Uterus (tissue), 2 donors: Measurements from ENCODE around the gene FNDC1.

Experiments used
- CTCF ChIP-seq, 4 experiments: fragments of 200-600 bp in 2 of 4; fragments of 450-650 bp in 2 of 4; sonication (generic) in 2 of 4; IDR thresholded peaks; one replicate each; pipeline ENCODE4 v1.5.1; 2016 to 2019; ENCODE audit warnings: antibody characterized with exemption in 4 of 4, mild to moderate bottlenecking in 2 of 4, moderate library complexity in 1 of 4
- POLR2A ChIP-seq, 2 donors: fragments of 450-650 bp; IDR thresholded peaks; one replicate each; pipeline ENCODE4 v1.6.1; 2016; ENCODE audit warnings: antibody characterized with exemption in 2 of 2, mild to moderate bottlenecking in 1 of 2, moderate library complexity in 1 of 2

GRCh38 chr6:159301277-159301676 lies 132.1 kb downstream of the FNDC1 start:
- TF ChIP-seq POLR2A (IDR thresholded peaks at IDR 0.05) = no peak
- TF ChIP-seq CTCF (IDR thresholded peaks at IDR 0.05) = no peak
